SK-N-SH (cell line): Measurements from ENCODE around the gene NAALADL2. TPM values are rescaled to one million over a fixed set of nuclear protein-coding genes. Genes with fewer than 3 reads are reported as not detected.

Source experiments
- CTCF ChIA-PET: fragments of 300-600, 350-600 bp; formaldehyde crosslinking; extraction: SDS; loops from one replicate; lab custom pipeline; 2021; lab: Yijun Ruan, JAX
- POLR2A ChIA-PET: fragments of 350-600 bp; sonication (Branson Sonifier 250); formaldehyde crosslinking; extraction: SDS; loops from one replicate; lab custom pipeline; 2020; ENCODE audit warnings: antibody characterized with exemption, inconsistent platforms; lab: Yijun Ruan, JAX
- DNase-seq: peaks from one replicate; pipeline ENCODE4 v3.0.0; 2012
- H2AFZ ChIP-seq: fragments of 200-600 bp; sonication (generic); 2 replicates; pipeline ENCODE4 v1.8.1; 2016; ENCODE audit warnings: antibody characterized with exemption, mild to moderate bottlenecking, low read depth
- H3F3A ChIP-seq: fragments of 200-600 bp; sonication (generic); replicated peaks from 2 replicates; pipeline ENCODE3; 2016; ENCODE audit warnings: antibody characterized with exemption, mild to moderate bottlenecking; ENCODE audit not compliant: insufficient read depth
- H3K27ac ChIP-seq, 2 experiments: fragments of 200-500 bp in 1 of 2; fragments of 200-600 bp in 1 of 2; sonication (Bioruptor generic) in 1 of 2; sonication (generic), shearing (Covaris generic) in 1 of 2; 2 replicates each; pipeline versions ENCODE4 v1.5.1 to v1.6.1; 2014 to 2016; ENCODE audit warnings: low read depth in 2 of 2, inconsistent platforms in 1 of 2, low read length in 1 of 2, mild to moderate bottlenecking in 1 of 2, mixed read lengths in 1 of 2
- H3K27me3 ChIP-seq: fragments of 200-600 bp; sonication (generic), shearing (Covaris generic); 2 replicates; pipeline ENCODE4 v1.6.1; 2016; ENCODE audit warnings: mixed run types; ENCODE audit not compliant: insufficient read depth
- H3K36me3 ChIP-seq, 2 experiments: fragments of 200-500 bp in 1 of 2; fragments of 200-600 bp in 1 of 2; sonication (Bioruptor generic) in 1 of 2; sonication (generic) in 1 of 2; replicated peaks in 1 of 2; 2 replicates each; pipeline versions ENCODE3 to v1.5.1; 2014 to 2016; ENCODE audit warnings: low read length in 1 of 2, mild to moderate bottlenecking in 1 of 2; ENCODE audit not compliant: insufficient read depth in 2 of 2, control insufficient read depth in 1 of 2
- H3K4me1 ChIP-seq, 2 experiments: fragments of 200-500 bp in 1 of 2; fragments of 200-600 bp in 1 of 2; sonication (Bioruptor generic) in 1 of 2; sonication (generic), shearing (Covaris generic) in 1 of 2; 2 replicates each; pipeline versions ENCODE4 v1.5.1 to v1.6.1; 2014 to 2016; ENCODE audit warnings: low read depth in 1 of 2, low read length in 1 of 2, mixed run types in 1 of 2; ENCODE audit not compliant: insufficient read depth in 2 of 2, control insufficient read depth in 1 of 2
- H3K4me2 ChIP-seq: fragments of 200-600 bp; sonication (generic), shearing (Covaris generic); 2 replicates; pipeline ENCODE4 v1.6.1; 2017; ENCODE audit warnings: mixed run types
- H3K4me3 ChIP-seq, 2 experiments: fragments of 200-500 bp in 1 of 2; fragments of 200-600 bp in 1 of 2; sonication (Bioruptor generic) in 1 of 2; sonication (generic), shearing (Covaris generic) in 1 of 2; 2 replicates each; pipeline versions ENCODE4 v1.5.1 to v1.8.1; 2014 to 2016; ENCODE audit warnings: low read depth in 2 of 2, inconsistent platforms in 1 of 2, low read length in 1 of 2, mild to moderate bottlenecking in 1 of 2, mixed read lengths in 1 of 2, moderate library complexity in 1 of 2
- H3K79me2 ChIP-seq: fragments of 200-600 bp; sonication (generic); 2 replicates; pipeline ENCODE4 v1.8.1; 2017; ENCODE audit warnings: mild to moderate bottlenecking; ENCODE audit not compliant: insufficient read depth
- H3K9ac ChIP-seq: fragments of 200-600 bp; sonication (generic); 2 replicates; pipeline ENCODE4 v1.6.1; 2017; ENCODE audit warnings: mixed run types
- H3K9me2 ChIP-seq: fragments of 200-600 bp; sonication (generic); 2 replicates; pipeline ENCODE4 v1.6.1; 2017; ENCODE audit warnings: mixed run types
- H3K9me3 ChIP-seq: fragments of 200-600 bp; sonication (generic); 2 replicates; pipeline ENCODE4 v1.6.1; 2017; ENCODE audit warnings: mixed run types, mild to moderate bottlenecking, moderate library complexity
- H4K20me1 ChIP-seq: fragments of 200-600 bp; sonication (generic); 2 replicates; pipeline ENCODE4 v1.6.1; 2017; ENCODE audit warnings: mild to moderate bottlenecking, mixed run types; ENCODE audit not compliant: insufficient read depth
- CTCF ChIP-seq: fragments of 200-600 bp; sonication (generic); IDR thresholded peaks from 2 replicates; pipeline ENCODE4 v1.6.1; 2017; ENCODE audit warnings: antibody characterized with exemption, mild to moderate bottlenecking, moderate library complexity
- EP300 ChIP-seq, 2 experiments: IDR thresholded peaks; 2 replicates each; pipeline versions ENCODE4 v1.4.0 to v1.6.1; 2012; ENCODE audit warnings: borderline replicate concordance in 1 of 2, low read depth in 1 of 2, low read length in 1 of 2
- FOSL2 ChIP-seq: IDR thresholded peaks from 2 replicates; pipeline ENCODE4 v1.4.0; 2012; ENCODE audit warnings: low read depth, mild to moderate bottlenecking, moderate library complexity, borderline replicate concordance
- FOXJ3 ChIP-seq: sonication (generic); formaldehyde crosslinking; IDR thresholded peaks from 2 replicates; pipeline ENCODE4 v1.5.1; 2020; ENCODE audit warnings: mild to moderate bottlenecking, missing genetic modification reagents
- FOXM1 ChIP-seq: IDR thresholded peaks from 2 replicates; pipeline ENCODE4 v1.4.0; 2012; ENCODE audit warnings: low read depth, mild to moderate bottlenecking
- GABPA ChIP-seq: IDR thresholded peaks from 2 replicates; pipeline ENCODE4 v1.4.0; 2012; ENCODE audit warnings: low read depth, mild to moderate bottlenecking
- GATA2 ChIP-seq: sonication (generic); formaldehyde crosslinking; IDR thresholded peaks from 2 replicates; pipeline ENCODE4 v1.5.0; 2020; ENCODE audit warnings: mild to moderate bottlenecking, missing genetic modification reagents
- IRF3 ChIP-seq: fragments of 150-350 bp; IDR thresholded peaks from 2 replicates; pipeline ENCODE4 v1.6.1; 2016; ENCODE audit warnings: mild to moderate bottlenecking, low read depth, low read length
- JUND ChIP-seq: IDR thresholded peaks from 2 replicates; pipeline ENCODE4 v1.4.0; 2012
- MXI1 ChIP-seq: IDR thresholded peaks from 2 replicates; pipeline ENCODE4 v1.6.1; 2012; ENCODE audit warnings: mild to moderate bottlenecking, low read depth, low read length, improper control_type of control experiment
- NFIC ChIP-seq: IDR thresholded peaks from 2 replicates; pipeline ENCODE4 v1.4.0; 2012; ENCODE audit warnings: borderline replicate concordance
- NRF1 ChIP-seq: IDR thresholded peaks from 2 replicates; pipeline ENCODE4 v1.6.1; 2012; ENCODE audit warnings: low read depth, mild to moderate bottlenecking, low read length
- PBX3 ChIP-seq: IDR thresholded peaks from 2 replicates; pipeline ENCODE4; 2012
- RCOR1 ChIP-seq: fragments of 150-350 bp; IDR thresholded peaks from 2 replicates; pipeline ENCODE4 v1.6.1; 2017; ENCODE audit warnings: antibody characterized with exemption, low read length
- REST ChIP-seq: IDR thresholded peaks from 2 replicates; pipeline ENCODE4 v1.6.1; 2012; ENCODE audit warnings: mild to moderate bottlenecking, low read depth, low read length, moderate library complexity
- TAF1 ChIP-seq: IDR thresholded peaks from 2 replicates; pipeline ENCODE4 v1.6.1; 2012; ENCODE audit warnings: low read depth, mild to moderate bottlenecking, low read length, moderate library complexity, borderline replicate concordance
- TEAD4 ChIP-seq: IDR thresholded peaks from 2 replicates; pipeline ENCODE4 v1.4.0; 2012; ENCODE audit warnings: mild to moderate bottlenecking, borderline replicate concordance; ENCODE audit not compliant: insufficient read depth
- USF2 ChIP-seq: fragments of 150-350 bp; IDR thresholded peaks from 2 replicates; pipeline ENCODE4 v1.6.1; 2017; ENCODE audit warnings: antibody characterized with exemption, low read length, low read depth, borderline replicate concordance
- ZBTB33 ChIP-seq: IDR thresholded peaks from 2 replicates; pipeline ENCODE4 v1.4.0; 2012; ENCODE audit warnings: low read depth, borderline replicate concordance
- WGBS: methylation state at CpG from one replicate; pipeline ENCODE4 v1.1.6; 2017; ENCODE audit warnings: low lambda C conversion rate; 5-methylcytosine and 5-hydroxymethylcytosine counted together
- polyA plus RNA-seq, 3 experiments: library from polyadenylated mRNA; depleted of rRNA; stranded (reverse); fragments of >200 nt; gene quantifications; 2 replicates each; pipeline ENCODE4 v1.2.3, GENCODE V29; 2012

NAALADL2 gene
- polyA plus RNA-seq, 1 of the 3 experiments (the other 2 are of a cell fraction): 1.2 TPM

GRCh38 chr3:175421902-175422301, 562.8 kb downstream of the NAALADL2 start (continued):
- TF ChIP-seq USF2: no peak
- TF ChIP-seq NRF1: no peak
- TF ChIP-seq FOXM1: no peak

- POLR2A ChIA-PET: no interaction called here
- Histone ChIP-seq H2AFZ (no peak overlapping the region), H3F3A (no peaks in the 10 kb centered on the region), H3K27me3 (no peaks in the 10 kb centered on the region), H3K4me3 (no peak overlapping the region), H3K4me2 (no peak overlapping the region), H3K79me2 (no peaks in the 10 kb centered on the region), H3K9me2 (no peaks in the 10 kb centered on the region; the same call in 1 of the 2 replicates), H3K27ac (no peak overlapping the region), H3K36me3 (no peaks in the 10 kb centered on the region), H3K9me3 (no peaks in the 10 kb centered on the region), H4K20me1 (no peaks in the 10 kb centered on the region), H3K4me1 (no peaks in the 10 kb centered on the region; a peak in 1 of 4 replicates), H3K9ac (no peak overlapping the region)
- DNase-seq: no peak
- CTCF ChIA-PET: no interaction called here
- WGBS: 79% methylated on average over 2 of the region's 2 CpGs
- TF ChIP-seq EP300 (IDR thresholded peaks at IDR 0.05; ENCODE audit: borderline replicate concordance in 1 of 2, low read depth in 1 of 2, low read length in 1 of 2) (no peak), ZBTB33 (no peak), PBX3 (no peak), GABPA (no peak), CTCF (no peak), USF2 (no peak), IRF3 (no peak), TAF1 (no peak), GATA2 (CRISPR knock-in tag) (no peak), JUND (no peak), FOSL2 (no peak), FOXJ3 (CRISPR knock-in tag) (no peak), TEAD4 (no peak), NRF1 (no peak), NFIC (no peak), MXI1 (no peak), REST (no peak), RCOR1 (no peak)
These were observed 563.6 kb downstream of the NAALADL2 start for GRCh38 chr3:175422744-175423143.
